ENCODE data around the gene CRELD2.

Gene CRELD2

GRCh38 chr22:49956914-49957825, 38.7 kb downstream of the CRELD2 start:
- TF ChIP-seq TAF1 (IDR thresholded peaks at IDR 0.05; ENCODE audit: borderline replicate concordance, insufficient read depth, low read length): no peak

GRCh38 chr22:49957826-49958365, 39.5 kb downstream of the CRELD2 start:
- TF ChIP-seq POLR2AphosphoS5 (IDR thresholded peaks at IDR 0.05; ENCODE audit: low read depth, low read length) (no peak), REST (IDR thresholded peaks at IDR 0.05; ENCODE audit: insufficient read depth in 1 of 2, low read depth in 2 of 2, low read length in 2 of 2) (no peak), TAF1 (IDR thresholded peaks at IDR 0.05; ENCODE audit: borderline replicate concordance, insufficient read depth, low read length) (no peak), SIN3A (IDR thresholded peaks at IDR 0.05; ENCODE audit: borderline replicate concordance, insufficient read depth, low read length) (no peak), FOXP2 (optimal IDR thresholded peaks at IDR 0.05; ENCODE audit: borderline replicate concordance, extremely low read depth, extremely low read length, insufficient read depth) (no peak)

GRCh38 chr22:49958366-49958921, 40.0 kb downstream of the CRELD2 start:
- TF ChIP-seq POLR2AphosphoS5 (IDR thresholded peaks at IDR 0.05; ENCODE audit: low read depth, low read length) (no peak), SIN3A (IDR thresholded peaks at IDR 0.05; ENCODE audit: borderline replicate concordance, insufficient read depth, low read length) (no peak), FOXP2 (optimal IDR thresholded peaks at IDR 0.05; ENCODE audit: borderline replicate concordance, extremely low read depth, extremely low read length, insufficient read depth) (no peak), TAF1 (IDR thresholded peaks at IDR 0.05; ENCODE audit: borderline replicate concordance, insufficient read depth, low read length) (no peak), REST (IDR thresholded peaks at IDR 0.05; ENCODE audit: insufficient read depth in 1 of 2, low read depth in 2 of 2, low read length in 2 of 2) (no peak)

GRCh38 chr22:49958931-49959781, 40.7 kb downstream of the CRELD2 start:
- TF ChIP-seq SIN3A (IDR thresholded peaks at IDR 0.05; ENCODE audit: borderline replicate concordance, insufficient read depth, low read length): no peak
- no peak for TF ChIP-seq FOXP2 (optimal IDR thresholded peaks at IDR 0.05; ENCODE audit: borderline replicate concordance, extremely low read depth, extremely low read length, insufficient read depth)
- no peak for TF ChIP-seq POLR2AphosphoS5 (IDR thresholded peaks at IDR 0.05; ENCODE audit: low read depth, low read length)
- TF ChIP-seq TAF1 (IDR thresholded peaks at IDR 0.05; ENCODE audit: borderline replicate concordance, insufficient read depth, low read length): no peak
- no peak for TF ChIP-seq REST (IDR thresholded peaks at IDR 0.05; ENCODE audit: insufficient read depth in 1 of 2, low read depth in 2 of 2, low read length in 2 of 2)

GRCh38 chr22:49959782-49960158, 41.3 kb downstream of the CRELD2 start:
- no peak for TF ChIP-seq TAF1 (IDR thresholded peaks at IDR 0.05; ENCODE audit: borderline replicate concordance, insufficient read depth, low read length)
- TF ChIP-seq REST (IDR thresholded peaks at IDR 0.05; ENCODE audit: insufficient read depth in 1 of 2, low read depth in 2 of 2, low read length in 2 of 2): 0 out of 4 replicates have a peak, but pooled peaks of 1 of the 2 experiments have one; percentile 37
- TF ChIP-seq FOXP2 (optimal IDR thresholded peaks at IDR 0.05; ENCODE audit: borderline replicate concordance, extremely low read depth, extremely low read length, insufficient read depth): no peak
- TF ChIP-seq SIN3A (IDR thresholded peaks at IDR 0.05; ENCODE audit: borderline replicate concordance, insufficient read depth, low read length): no peak

Measured in PFSK-1 (cell line).